ENCODE results near the gene DACH1.

GRCh38 chr13:71663431-71663830, 203.6 kb downstream of the DACH1 start:
- no peak for TF ChIP-seq BRCA1 (IDR thresholded peaks at IDR 0.05; ENCODE audit: low read depth, low read length)
- TF ChIP-seq CTCF (IDR thresholded peaks at IDR 0.05; ENCODE audit: control extremely low read depth in 1 of 3, insufficient read depth in 1 of 3, low read depth in 1 of 3, low read length in 3 of 3), result no peak

All from H1 (cell line).